SU-DHL-6 (cell line): ENCODE measurements around the gene CCDC39.

Experiments used
- H2AFZ ChIP-seq: fragments of 200-600 bp; sonication (generic); 2 replicates; pipeline ENCODE4 v1.6.1; 2014; ENCODE audit warnings: low read depth, mild to moderate bottlenecking, moderate library complexity, mixed read lengths, antibody characterized with exemption, low read length; ENCODE audit not compliant: severe bottlenecking
- H3F3A ChIP-seq: fragments of 200-600 bp; shearing (Covaris generic); 2 replicates; pipeline ENCODE4 v1.6.0; 2016; ENCODE audit warnings: antibody characterized with exemption, mild to moderate bottlenecking; ENCODE audit not compliant: insufficient read depth
- H3K27ac ChIP-seq: fragments of 200-600 bp; sonication (generic); 2 replicates; pipeline ENCODE4 v1.5.1; 2016; ENCODE audit warnings: low read depth, mild to moderate bottlenecking, low read length, moderate library complexity, mixed read lengths
- H3K27me3 ChIP-seq: fragments of 200-600 bp; sonication (generic), shearing (Covaris generic); 2 replicates; pipeline ENCODE4 v1.6.0; 2014; ENCODE audit warnings: mild to moderate bottlenecking, low read length
- H3K36me3 ChIP-seq: fragments of 200-600 bp; sonication (generic); 2 replicates; pipeline ENCODE4 v1.6.1; 2014; ENCODE audit warnings: mild to moderate bottlenecking, low read length, mixed read lengths
- H3K4me2 ChIP-seq: fragments of 300-600, 200-600 bp; shearing (Covaris generic), sonication (generic); 2 replicates; pipeline ENCODE4 v1.6.0; 2014; ENCODE audit warnings: low read length, low read depth, mild to moderate bottlenecking; ENCODE audit not compliant: poor library complexity, severe bottlenecking
- H3K4me3 ChIP-seq: fragments of 200-600 bp; sonication (generic); 2 replicates; pipeline ENCODE4 v1.5.1; 2014; ENCODE audit warnings: antibody characterized with exemption, low read length, mild to moderate bottlenecking, mixed read lengths; ENCODE audit not compliant: insufficient read depth, poor library complexity, severe bottlenecking
- H3K79me2 ChIP-seq: fragments of 200-600 bp; sonication (generic); 2 replicates; pipeline ENCODE4 v1.6.1; 2014; ENCODE audit warnings: mild to moderate bottlenecking, low read length, moderate library complexity; ENCODE audit not compliant: insufficient read depth
- H3K9ac ChIP-seq: fragments of 200-600 bp; sonication (generic); 2 replicates; pipeline ENCODE4 v1.7.0; 2014; ENCODE audit warnings: mild to moderate bottlenecking, low read length
- H3K9me2 ChIP-seq: fragments of 200-600 bp; sonication (generic); replicated peaks from 2 replicates; pipeline ENCODE4 v1.6.1; 2014; ENCODE audit warnings: low read length; ENCODE audit not compliant: insufficient read depth
- H3K9me3 ChIP-seq: fragments of 200-600 bp; sonication (generic); 2 replicates; pipeline ENCODE4 v1.6.1; 2014; ENCODE audit warnings: low read length, mixed read lengths; ENCODE audit not compliant: insufficient read depth
- H4K20me1 ChIP-seq: fragments of 200-600 bp; sonication (generic); 2 replicates; pipeline ENCODE4 v1.6.1; 2014; ENCODE audit warnings: low read depth, mild to moderate bottlenecking, antibody characterized with exemption, low read length, moderate library complexity, mixed read lengths
- EZH2phosphoT487 ChIP-seq: fragments of 200-600 bp; sonication (generic), shearing (Covaris generic); conservative IDR thresholded peaks from 2 replicates; pipeline ENCODE4 v1.6.1; 2018; ENCODE audit warnings: mild to moderate bottlenecking, antibody characterized with exemption, low read length, moderate library complexity, mixed read lengths
- TF ChIP-seq, protein P1 (sequence below): fragments of 200-600 bp; sonication (generic); IDR thresholded peaks from one replicate; pipeline ENCODE4 v1.5.1; 2017; ENCODE audit warnings: antibody characterized with exemption, mild to moderate bottlenecking, low read length, moderate library complexity; ENCODE audit not compliant: insufficient read depth, poor library complexity, severe bottlenecking

The CCDC39 gene

DNA sequence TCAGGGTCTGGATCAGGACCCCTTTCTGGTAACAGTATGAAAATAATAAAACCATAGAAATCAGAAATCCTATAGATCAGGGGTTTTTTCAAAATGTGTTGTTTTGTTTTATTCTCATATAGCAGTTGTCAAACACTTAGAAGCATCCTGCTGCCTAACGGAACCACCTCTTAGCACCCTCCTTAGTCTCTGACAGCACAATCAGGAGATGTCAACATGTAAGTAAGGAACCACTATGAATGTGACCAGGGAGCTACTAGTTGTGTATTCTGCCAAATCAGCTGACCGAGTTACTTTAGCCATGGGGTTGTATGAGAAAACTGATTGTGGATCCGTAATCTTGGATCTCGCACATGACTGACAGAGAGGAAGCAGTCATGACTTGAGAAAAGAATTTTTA is 22.2 kb downstream of the CCDC39 start:
- Histone ChIP-seq H3K9me3 (no peaks in the 10 kb centered on the region), H3K36me3 (no peaks in the 10 kb centered on the region), H3K9ac (no peak overlapping the region), H3K27ac (no peak overlapping the region), H3F3A (no peaks in the 10 kb centered on the region), H3K9me2 (no peaks in the 10 kb centered on the region), H3K27me3 (no peaks in the 10 kb centered on the region), H4K20me1 (no peaks in the 10 kb centered on the region), H3K4me2 (no peak overlapping the region), H3K4me3 (no peak overlapping the region), H3K79me2 (no peaks in the 10 kb centered on the region), H2AFZ (no peak overlapping the region)
- no peak for TF ChIP-seq EZH2phosphoT487
- TF ChIP-seq, protein P1, sequence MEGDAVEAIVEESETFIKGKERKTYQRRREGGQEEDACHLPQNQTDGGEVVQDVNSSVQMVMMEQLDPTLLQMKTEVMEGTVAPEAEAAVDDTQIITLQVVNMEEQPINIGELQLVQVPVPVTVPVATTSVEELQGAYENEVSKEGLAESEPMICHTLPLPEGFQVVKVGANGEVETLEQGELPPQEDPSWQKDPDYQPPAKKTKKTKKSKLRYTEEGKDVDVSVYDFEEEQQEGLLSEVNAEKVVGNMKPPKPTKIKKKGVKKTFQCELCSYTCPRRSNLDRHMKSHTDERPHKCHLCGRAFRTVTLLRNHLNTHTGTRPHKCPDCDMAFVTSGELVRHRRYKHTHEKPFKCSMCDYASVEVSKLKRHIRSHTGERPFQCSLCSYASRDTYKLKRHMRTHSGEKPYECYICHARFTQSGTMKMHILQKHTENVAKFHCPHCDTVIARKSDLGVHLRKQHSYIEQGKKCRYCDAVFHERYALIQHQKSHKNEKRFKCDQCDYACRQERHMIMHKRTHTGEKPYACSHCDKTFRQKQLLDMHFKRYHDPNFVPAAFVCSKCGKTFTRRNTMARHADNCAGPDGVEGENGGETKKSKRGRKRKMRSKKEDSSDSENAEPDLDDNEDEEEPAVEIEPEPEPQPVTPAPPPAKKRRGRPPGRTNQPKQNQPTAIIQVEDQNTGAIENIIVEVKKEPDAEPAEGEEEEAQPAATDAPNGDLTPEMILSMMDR = no peak

DNA sequence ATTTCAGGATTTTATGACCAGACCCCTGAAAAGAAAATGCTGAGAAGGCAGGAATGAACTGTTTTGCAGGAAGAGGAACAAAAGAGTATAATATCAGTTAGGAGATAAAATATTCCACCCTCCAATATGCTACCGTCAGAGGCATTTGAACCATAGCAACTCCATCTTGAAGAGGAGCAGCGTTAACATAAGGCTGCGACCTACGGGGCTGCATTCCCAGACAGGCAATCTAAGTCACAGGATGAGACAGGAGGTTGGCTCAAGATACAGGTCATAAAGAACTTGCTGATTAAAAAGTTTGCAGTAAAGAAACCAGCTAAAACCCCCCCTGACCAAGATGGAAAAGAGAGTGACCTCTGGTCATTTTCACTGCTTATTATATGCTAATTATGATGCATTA is 22.9 kb downstream of the CCDC39 start:
- Histone ChIP-seq H3K9me2 (no peaks in the 10 kb centered on the region), H3K27me3 (no peaks in the 10 kb centered on the region), H3K27ac (no peak overlapping the region), H3K79me2 (no peaks in the 10 kb centered on the region), H3F3A (no peaks in the 10 kb centered on the region), H3K9me3 (no peaks in the 10 kb centered on the region), H3K36me3 (no peaks in the 10 kb centered on the region), H3K9ac (no peak overlapping the region), H4K20me1 (no peaks in the 10 kb centered on the region), H3K4me2 (no peak overlapping the region), H3K4me3 (no peak overlapping the region), H2AFZ (no peak overlapping the region)
- no peak for TF ChIP-seq EZH2phosphoT487
- TF ChIP-seq, protein P1 = no peak

DNA sequence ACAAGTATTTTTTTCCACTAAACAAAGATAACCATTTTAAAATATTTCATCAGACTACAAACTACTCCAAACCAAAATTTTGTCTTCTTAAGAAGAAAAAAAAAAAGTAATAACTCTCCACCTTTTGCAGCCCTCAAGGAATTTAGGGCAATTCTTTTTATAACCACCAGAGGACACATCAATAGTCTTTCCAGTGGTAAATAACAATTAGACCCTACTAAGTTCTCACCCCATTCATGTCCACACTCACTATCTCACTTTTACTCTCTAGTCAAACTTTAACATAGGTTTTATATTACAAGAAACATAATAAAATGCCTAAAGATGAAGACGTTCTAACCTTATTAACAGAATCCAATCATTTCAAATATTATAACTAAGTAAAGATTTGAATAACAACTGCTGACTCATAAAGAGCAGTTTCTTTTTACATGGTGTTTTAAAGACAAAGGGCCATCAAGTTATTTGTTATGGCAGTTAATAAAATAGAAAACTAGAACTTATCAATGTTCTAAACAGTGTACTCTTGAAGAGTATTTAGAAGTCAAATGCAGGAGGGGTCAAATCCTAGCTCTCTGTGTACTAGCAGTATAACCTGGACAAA is 33.0 kb downstream of the CCDC39 start:
- no peak overlapping the region for H3K4me2 ChIP-seq
- no peaks in the 10 kb centered on the region for H3K27me3 ChIP-seq
- no peaks in the 10 kb centered on the region for H3K9me3 ChIP-seq
- no peak overlapping the region for H2AFZ ChIP-seq
- H3K27ac ChIP-seq = no peak overlapping the region
- no peaks in the 10 kb centered on the region for H3K79me2 ChIP-seq
- no peaks in the 10 kb centered on the region for H3K9me2 ChIP-seq
- TF ChIP-seq, protein P1 = no peak
- TF ChIP-seq EZH2phosphoT487 = no peak
- no peak overlapping the region for H3K4me3 ChIP-seq
- no peaks in the 10 kb centered on the region for H4K20me1 ChIP-seq
- no peaks in the 10 kb centered on the region for H3F3A ChIP-seq
- no peak overlapping the region for H3K9ac ChIP-seq
- no peaks in the 10 kb centered on the region for H3K36me3 ChIP-seq
